Nephron (organoid): ENCODE results near the gene FOXN3.

ENCODE experiments used
- H3K27ac Mint-ChIP-seq, 3 experiments: 2 replicates each; pipeline ENCODE4 v1.8.0; 2020; ENCODE audit warnings: mixed read lengths in 3 of 3, mild to moderate bottlenecking in 2 of 3, moderate library complexity in 1 of 3
- H3K27me3 Mint-ChIP-seq: 2 replicates; pipeline ENCODE4 v1.8.0; 2021; ENCODE audit warnings: low read depth, mild to moderate bottlenecking, moderate library complexity, mixed read lengths
- H3K36me3 Mint-ChIP-seq: 2 replicates; pipeline ENCODE4 v1.8.0; 2020; ENCODE audit warnings: low read depth, mixed read lengths
- H3K4me1 Mint-ChIP-seq: 2 replicates; pipeline ENCODE4 v1.8.0; 2020; ENCODE audit warnings: mixed read lengths
- H3K4me3 Mint-ChIP-seq, 3 experiments: 2 replicates each; pipeline ENCODE4 v1.8.0; 2020; ENCODE audit warnings: mild to moderate bottlenecking in 3 of 3, mixed read lengths in 3 of 3, moderate library complexity in 2 of 3
- H3K9me3 Mint-ChIP-seq: 2 replicates; pipeline ENCODE4 v1.8.0; 2020; ENCODE audit warnings: mixed read lengths
- CTCF ChIP-seq, 3 experiments: fragments of 200-600 bp; sonication (generic); IDR thresholded peaks; one replicate each; pipeline ENCODE4 v1.5.0; 2021; ENCODE audit warnings: antibody characterized with exemption in 3 of 3; ENCODE audit not compliant: unreplicated experiment in 3 of 3

Gene FOXN3

DNA sequence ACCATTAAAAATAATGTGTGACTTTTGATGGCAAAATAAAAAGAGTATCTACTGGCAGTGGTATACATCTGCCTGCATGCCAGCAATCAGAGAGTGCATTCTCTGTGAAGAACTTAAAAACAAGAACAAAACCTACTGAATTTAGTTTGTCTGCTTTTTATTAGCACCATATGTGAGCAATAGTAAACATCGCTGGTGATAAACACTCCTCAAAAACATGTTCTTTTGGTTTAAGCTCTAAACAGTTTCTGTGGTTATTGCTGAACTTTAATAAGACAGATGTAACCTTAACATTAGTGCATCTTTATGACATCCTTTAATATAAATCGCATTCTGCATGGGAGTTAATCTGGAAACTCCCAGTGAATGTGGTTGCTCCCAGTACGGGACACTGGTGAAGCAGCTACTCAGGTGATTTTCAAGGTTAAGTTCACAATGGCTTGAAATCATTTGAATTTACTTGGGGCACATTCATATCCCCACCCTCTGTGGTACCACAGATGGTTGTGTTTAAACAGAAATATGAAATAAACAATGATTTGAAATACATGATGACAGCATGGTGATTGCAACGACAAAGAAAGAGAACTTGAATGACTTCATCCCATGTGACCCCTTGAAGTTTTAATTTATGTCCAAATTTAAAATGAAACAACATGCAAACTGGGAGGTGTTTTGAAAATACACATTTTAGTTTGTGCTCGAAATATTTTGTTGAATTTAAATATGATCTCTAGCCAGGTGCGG is 285.9 kb downstream of the FOXN3 start:
- Mint-ChIP-seq H3K36me3 (no peaks in the 10 kb centered on the region), H3K4me1 (peaks cover 4% of the 10 kb centered on the region), H3K27me3 (peaks cover 5% of the 10 kb centered on the region), H3K27ac (no peak overlapping the region), H3K9me3 (peaks cover 8% of the 10 kb centered on the region), H3K4me3 (no peak overlapping the region)
- TF ChIP-seq CTCF (IDR thresholded peaks at IDR 0.05; ENCODE audit: unreplicated experiment in 3 of 3), result no peak

GRCh38 chr14:89129570-89129969 is 287.5 kb downstream of the FOXN3 start:
- Mint-ChIP-seq H3K27me3 (peaks cover 14% of the 10 kb centered on the region), H3K4me1 (peaks cover 4% of the 10 kb centered on the region), H3K36me3 (no peaks in the 10 kb centered on the region), H3K4me3 (no peak overlapping the region), H3K9me3 (no peaks in the 10 kb centered on the region), H3K27ac (no peak overlapping the region)
- TF ChIP-seq CTCF (IDR thresholded peaks at IDR 0.05; ENCODE audit: unreplicated experiment in 3 of 3), result no peak

GRCh38 chr14:89128311-89129026 is 288.6 kb downstream of the FOXN3 start:
- Mint-ChIP-seq H3K4me3 (no peak overlapping the region), H3K4me1 (peaks cover 4% of the 10 kb centered on the region), H3K27ac (no peak overlapping the region), H3K27me3 (peaks cover 14% of the 10 kb centered on the region), H3K9me3 (no peaks in the 10 kb centered on the region), H3K36me3 (no peaks in the 10 kb centered on the region)
- TF ChIP-seq CTCF (IDR thresholded peaks at IDR 0.05; ENCODE audit: unreplicated experiment in 3 of 3), result no peak

GRCh38 chr14:89126461-89126860 is 290.6 kb downstream of the FOXN3 start:
- Mint-ChIP-seq H3K27me3 (peaks cover 14% of the 10 kb centered on the region), H3K4me3 (no peak overlapping the region), H3K4me1 (peaks cover 16% of the 10 kb centered on the region), H3K27ac (no peak overlapping the region), H3K36me3 (no peaks in the 10 kb centered on the region), H3K9me3 (peaks cover 1% of the 10 kb centered on the region)
- no peak for TF ChIP-seq CTCF (IDR thresholded peaks at IDR 0.05; ENCODE audit: unreplicated experiment in 3 of 3)

DNA sequence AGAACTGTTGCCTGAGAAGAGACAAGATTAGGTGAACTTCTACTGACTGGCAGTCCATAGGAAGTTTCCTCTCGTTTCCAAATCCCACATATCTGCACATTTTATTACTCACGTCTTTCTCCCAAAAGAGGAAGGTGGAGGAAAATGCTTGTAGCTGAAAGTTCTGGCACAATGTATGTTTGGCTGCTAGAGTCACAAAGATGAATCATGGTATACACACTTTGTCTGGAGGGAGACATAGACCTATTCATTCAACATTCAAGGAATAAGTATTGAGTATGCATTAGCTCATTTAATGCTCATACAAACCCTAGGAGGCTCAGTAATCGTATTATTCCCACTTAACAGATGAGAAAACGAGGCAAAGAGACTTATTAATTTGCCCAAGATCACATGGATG is 291.8 kb downstream of the FOXN3 start:
- Mint-ChIP-seq H3K9me3 (peaks cover 3% of the 10 kb centered on the region), H3K36me3 (no peaks in the 10 kb centered on the region), H3K4me1 (peaks cover 17% of the 10 kb centered on the region), H3K27me3 (peaks cover 14% of the 10 kb centered on the region), H3K4me3 (no peak overlapping the region), H3K27ac (no peak overlapping the region)
- TF ChIP-seq CTCF (IDR thresholded peaks at IDR 0.05; ENCODE audit: unreplicated experiment in 3 of 3), result no peak
